Measurements from ENCODE around the gene SHROOM4. TPM values are rescaled to one million over a fixed set of nuclear protein-coding genes. Genes with fewer than 3 reads are reported as not detected.

The SHROOM4 gene
- total and polyA plus RNA-seq, 4 donors: 10.9 to 15.5 (median 12.5) TPM

GRCh38 chrX:50648156-50648555 is 165.8 kb downstream of the SHROOM4 start:
- DNase-seq (ENCODE audit: low read depth in 4 of 6, low spot score in 6 of 6): no peak
- H3K36me3 ChIP-seq (ENCODE audit: control insufficient read depth, insufficient read depth, low read length): no peaks in the 10 kb centered on the region
- no peaks in the 10 kb centered on the region for H3K9me3 ChIP-seq (ENCODE audit: control insufficient read depth, insufficient read depth, low read length)
- H3K27me3 ChIP-seq (ENCODE audit: control insufficient read depth, insufficient read depth, low read length): peaks cover 4% of the 10 kb centered on the region
- H3K27ac ChIP-seq (ENCODE audit: low read depth, low read length): no peak overlapping the region
- H3K4me1 ChIP-seq (ENCODE audit: control insufficient read depth, insufficient read depth, low read length): peaks cover 7% of the 10 kb centered on the region
- no peak overlapping the region for H3K4me3 ChIP-seq (ENCODE audit: low read depth, low read length)

GRCh38 chrX:50644496-50644895 is 169.5 kb downstream of the SHROOM4 start:
- DNase-seq (ENCODE audit: low read depth in 4 of 6, low spot score in 6 of 6): no peak
- H3K27me3 ChIP-seq (ENCODE audit: control insufficient read depth, insufficient read depth, low read length): peaks cover 7% of the 10 kb centered on the region
- H3K4me3 ChIP-seq (ENCODE audit: low read depth, low read length): no peak overlapping the region
- H3K36me3 ChIP-seq (ENCODE audit: control insufficient read depth, insufficient read depth, low read length): no peaks in the 10 kb centered on the region
- H3K27ac ChIP-seq (ENCODE audit: low read depth, low read length): no peak overlapping the region
- H3K9me3 ChIP-seq (ENCODE audit: control insufficient read depth, insufficient read depth, low read length): no peaks in the 10 kb centered on the region
- peaks cover 7% of the 10 kb centered on the region for H3K4me1 ChIP-seq (ENCODE audit: control insufficient read depth, insufficient read depth, low read length)

DNA sequence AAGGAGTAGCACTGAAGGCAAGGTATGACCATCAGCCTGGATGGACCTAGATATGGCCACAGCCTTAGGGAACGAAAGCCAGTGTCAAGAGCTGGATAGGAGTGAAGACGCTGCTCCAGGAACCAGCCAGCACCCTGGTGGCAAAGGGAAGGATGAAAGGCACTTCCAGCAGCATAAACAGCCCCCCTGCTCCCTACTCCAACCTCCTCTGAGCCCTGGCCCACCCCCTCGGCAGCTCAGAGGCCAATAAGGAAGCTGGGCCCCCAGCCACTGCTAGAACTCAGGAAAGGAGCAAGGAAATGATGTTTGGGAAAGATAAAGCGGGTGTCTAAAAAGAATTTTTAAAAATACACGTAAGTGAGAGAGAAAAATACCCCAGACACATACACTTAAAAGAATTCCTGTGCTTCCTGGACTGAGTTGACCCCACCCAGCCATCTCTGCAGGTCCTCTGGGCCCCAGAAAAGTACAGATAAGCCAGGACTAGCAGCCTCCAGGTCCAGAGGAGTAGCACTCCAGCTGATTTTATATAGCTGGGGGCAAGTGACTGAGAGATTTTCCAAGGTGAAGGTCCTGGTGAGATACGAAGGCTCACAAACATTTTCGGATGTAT is 170.4 kb downstream of the SHROOM4 start:
- H3K4me3 ChIP-seq (ENCODE audit: low read depth, low read length): no peak overlapping the region

GRCh38 chrX:50638123-50638522 is 175.9 kb downstream of the SHROOM4 start:
- peaks cover 7% of the 10 kb centered on the region for H3K36me3 ChIP-seq (ENCODE audit: control insufficient read depth, insufficient read depth, low read length)
- H3K27ac ChIP-seq (ENCODE audit: low read depth, low read length): no peak overlapping the region
- 50% methylated on average over 1 of the region's 3 CpGs for WGBS (ENCODE audit: insufficient coverage)
- no peak for DNase-seq (ENCODE audit: low read depth in 4 of 6, low spot score in 6 of 6)
- peaks cover 3% of the 10 kb centered on the region for H3K4me1 ChIP-seq (ENCODE audit: control insufficient read depth, insufficient read depth, low read length)
- H3K4me3 ChIP-seq (ENCODE audit: low read depth, low read length): no peak overlapping the region
- peaks cover 3% of the 10 kb centered on the region for H3K27me3 ChIP-seq (ENCODE audit: control insufficient read depth, insufficient read depth, low read length)
- H3K9me3 ChIP-seq (ENCODE audit: control insufficient read depth, insufficient read depth, low read length): no peaks in the 10 kb centered on the region

More for the DNA sequence above, 170.4 kb downstream of the SHROOM4 start:
- Histone ChIP-seq H3K4me1 (ENCODE audit: control insufficient read depth, insufficient read depth, low read length) (peaks cover 7% of the 10 kb centered on the region), H3K27ac (ENCODE audit: low read depth, low read length) (no peak overlapping the region), H3K9me3 (ENCODE audit: control insufficient read depth, insufficient read depth, low read length) (no peaks in the 10 kb centered on the region), H3K27me3 (ENCODE audit: control insufficient read depth, insufficient read depth, low read length) (peaks cover 7% of the 10 kb centered on the region), H3K36me3 (ENCODE audit: control insufficient read depth, insufficient read depth, low read length) (no peaks in the 10 kb centered on the region)
- DNase-seq (ENCODE audit: low read depth in 4 of 6, low spot score in 6 of 6): no peak
- WGBS (ENCODE audit: insufficient coverage): no CpG with 5 or more reads among the region's 7 CpGs

DNA sequence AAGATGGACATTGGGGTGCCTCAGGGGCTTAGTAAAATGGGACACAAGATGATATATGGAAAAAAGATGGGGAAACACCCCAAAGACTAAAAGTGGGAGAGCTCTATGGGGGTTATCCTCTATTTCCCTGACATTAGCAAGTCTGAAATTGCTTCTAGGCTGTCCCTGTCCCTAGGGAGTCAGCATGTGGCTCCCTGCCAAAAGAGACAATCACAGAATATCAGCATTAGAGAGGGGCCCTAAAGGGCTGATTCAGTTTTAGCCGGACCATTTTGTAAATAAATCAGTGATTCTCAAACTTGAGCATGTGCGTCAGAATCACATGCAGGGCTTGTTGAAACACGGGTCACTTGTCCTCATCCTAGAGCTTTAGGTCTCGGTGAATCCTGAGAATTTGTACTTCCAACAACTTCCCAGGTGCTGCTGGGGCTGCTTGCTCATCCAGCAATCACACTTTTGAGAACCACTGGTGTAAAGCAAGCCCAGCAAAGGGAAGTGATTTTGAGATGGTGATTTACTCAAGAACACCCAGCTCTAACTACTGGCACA is 178.1 kb downstream of the SHROOM4 start:
- H3K9me3 ChIP-seq (ENCODE audit: control insufficient read depth, insufficient read depth, low read length): no peaks in the 10 kb centered on the region
- WGBS (ENCODE audit: insufficient coverage): 57% methylated on average over 3 of the region's 4 CpGs
- no peak overlapping the region for H3K4me3 ChIP-seq (ENCODE audit: low read depth, low read length)
- peaks cover 7% of the 10 kb centered on the region for H3K36me3 ChIP-seq (ENCODE audit: control insufficient read depth, insufficient read depth, low read length)
- H3K27ac ChIP-seq (ENCODE audit: low read depth, low read length): no peak overlapping the region
- peaks cover 3% of the 10 kb centered on the region for H3K27me3 ChIP-seq (ENCODE audit: control insufficient read depth, insufficient read depth, low read length)
- peaks cover 3% of the 10 kb centered on the region for H3K4me1 ChIP-seq (ENCODE audit: control insufficient read depth, insufficient read depth, low read length)
- peak in 1 of 6 donors; percentile 15 for DNase-seq (ENCODE audit: low read depth in 4 of 6, low spot score in 6 of 6)

DNA sequence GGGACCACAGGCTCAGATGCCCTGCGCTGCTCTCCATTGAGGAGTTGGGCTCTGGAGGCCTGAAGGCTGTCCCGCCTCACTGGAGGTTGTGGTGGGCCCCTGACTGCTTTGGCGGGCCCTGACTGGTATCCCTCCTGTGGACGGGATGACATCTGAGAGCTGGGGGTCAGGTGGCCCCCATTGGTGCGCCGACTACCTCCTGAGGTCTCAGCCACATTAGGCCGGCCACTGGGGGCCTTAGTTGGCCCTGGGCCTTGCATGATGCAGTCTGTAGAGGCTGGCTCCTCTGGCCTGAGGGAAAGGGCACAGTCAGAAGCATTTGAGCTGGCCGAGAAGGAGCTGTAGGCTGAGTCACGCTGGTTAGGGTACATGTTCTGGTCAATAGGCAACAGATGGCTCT is 178.8 kb downstream of the SHROOM4 start:
- peaks cover 7% of the 10 kb centered on the region for H3K36me3 ChIP-seq (ENCODE audit: control insufficient read depth, insufficient read depth, low read length)
- no peak for DNase-seq (ENCODE audit: low read depth in 4 of 6, low spot score in 6 of 6)
- no peak overlapping the region for H3K4me3 ChIP-seq (ENCODE audit: low read depth, low read length)
- peaks cover 3% of the 10 kb centered on the region for H3K4me1 ChIP-seq (ENCODE audit: control insufficient read depth, insufficient read depth, low read length)
- no peak overlapping the region for H3K27ac ChIP-seq (ENCODE audit: low read depth, low read length)
- 80% methylated on average over 9 of the region's 9 CpGs for WGBS (ENCODE audit: insufficient coverage)
- H3K9me3 ChIP-seq (ENCODE audit: control insufficient read depth, insufficient read depth, low read length): no peaks in the 10 kb centered on the region
- peaks cover 3% of the 10 kb centered on the region for H3K27me3 ChIP-seq (ENCODE audit: control insufficient read depth, insufficient read depth, low read length)

DNA sequence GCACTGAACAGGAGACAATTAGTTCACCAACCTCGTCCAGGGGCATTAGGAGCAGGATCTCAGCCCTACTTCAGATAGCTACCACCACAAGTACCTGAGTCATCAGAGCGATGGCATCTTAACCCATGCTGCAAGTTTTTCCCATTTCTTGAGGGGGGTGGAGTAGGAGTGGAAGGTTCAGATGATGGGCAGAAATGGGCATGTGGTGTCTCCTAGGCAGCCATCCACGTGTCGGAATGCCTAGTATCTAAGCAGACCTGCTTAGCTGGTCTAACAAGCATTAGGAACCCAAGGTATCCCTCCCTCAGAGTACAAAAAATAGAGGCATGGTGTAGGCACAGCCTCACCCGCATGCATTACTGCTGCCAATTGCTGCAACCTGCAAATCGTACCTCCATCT is 184.2 kb downstream of the SHROOM4 start:
- H3K4me1 ChIP-seq (ENCODE audit: control insufficient read depth, insufficient read depth, low read length): peaks cover 4% of the 10 kb centered on the region
- H3K9me3 ChIP-seq (ENCODE audit: control insufficient read depth, insufficient read depth, low read length): no peaks in the 10 kb centered on the region
- H3K4me3 ChIP-seq (ENCODE audit: low read depth, low read length): no peak overlapping the region
- H3K27ac ChIP-seq (ENCODE audit: low read depth, low read length): no peak overlapping the region
- no peak for DNase-seq (ENCODE audit: low read depth in 4 of 6, low spot score in 6 of 6)
- no peaks in the 10 kb centered on the region for H3K27me3 ChIP-seq (ENCODE audit: control insufficient read depth, insufficient read depth, low read length)
- peaks cover 3% of the 10 kb centered on the region for H3K36me3 ChIP-seq (ENCODE audit: control insufficient read depth, insufficient read depth, low read length)
- 76% methylated on average over 5 of the region's 6 CpGs for WGBS (ENCODE audit: insufficient coverage)

- no peaks in the 10 kb centered on the region for H3K9me3 ChIP-seq (ENCODE audit: control insufficient read depth, insufficient read depth, low read length)
- H3K27ac ChIP-seq (ENCODE audit: low read depth, low read length): no peak overlapping the region
- H3K27me3 ChIP-seq (ENCODE audit: control insufficient read depth, insufficient read depth, low read length): no peaks in the 10 kb centered on the region
- no peak overlapping the region for H3K4me3 ChIP-seq (ENCODE audit: low read depth, low read length)
- no peaks in the 10 kb centered on the region for H3K36me3 ChIP-seq (ENCODE audit: control insufficient read depth, insufficient read depth, low read length)
- no peak for DNase-seq (ENCODE audit: low read depth in 4 of 6, low spot score in 6 of 6)
- peaks cover 4% of the 10 kb centered on the region for H3K4me1 ChIP-seq (ENCODE audit: control insufficient read depth, insufficient read depth, low read length)
- WGBS (ENCODE audit: insufficient coverage): 38% methylated on average over 2 of the region's 2 CpGs
Observed at GRCh38 chrX:50627696-50628095, 186.3 kb downstream of the SHROOM4 start.

DNA sequence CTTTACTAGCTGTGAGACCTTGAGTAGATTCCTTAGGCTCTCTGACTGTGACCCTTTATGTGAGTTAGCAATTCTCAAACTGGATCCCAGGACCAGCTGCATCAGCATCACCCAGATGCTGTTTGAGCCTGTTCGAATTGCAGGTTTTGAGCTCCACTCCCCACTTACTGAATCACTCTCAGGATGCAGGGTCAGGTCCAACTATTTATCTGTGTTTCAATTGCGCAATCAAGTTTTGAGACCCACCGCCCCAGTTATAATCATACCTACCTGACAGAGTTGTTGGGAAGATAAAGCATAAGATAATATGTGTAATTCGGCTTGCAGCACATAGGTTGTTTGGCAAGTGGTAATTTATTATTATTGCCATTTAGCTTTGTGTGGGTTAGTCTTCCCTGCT is 187.6 kb downstream of the SHROOM4 start:
- 63% methylated on average over 1 of the region's 4 CpGs for WGBS (ENCODE audit: insufficient coverage)
- Histone ChIP-seq H3K4me3 (ENCODE audit: low read depth, low read length) (no peak overlapping the region), H3K27me3 (ENCODE audit: control insufficient read depth, insufficient read depth, low read length) (no peaks in the 10 kb centered on the region), H3K27ac (ENCODE audit: low read depth, low read length) (no peak overlapping the region), H3K4me1 (ENCODE audit: control insufficient read depth, insufficient read depth, low read length) (peaks cover 4% of the 10 kb centered on the region), H3K36me3 (ENCODE audit: control insufficient read depth, insufficient read depth, low read length) (no peaks in the 10 kb centered on the region), H3K9me3 (ENCODE audit: control insufficient read depth, insufficient read depth, low read length) (no peaks in the 10 kb centered on the region)
- DNase-seq (ENCODE audit: low read depth in 4 of 6, low spot score in 6 of 6): no peak

- Histone ChIP-seq H3K4me3 (ENCODE audit: low read depth, low read length) (no peak overlapping the region), H3K27me3 (ENCODE audit: control insufficient read depth, insufficient read depth, low read length) (peaks cover 2% of the 10 kb centered on the region)
- WGBS (ENCODE audit: insufficient coverage): no CpG with 5 or more reads among the region's 1 CpG
Observed at GRCh38 chrX:50622751-50623150, 191.2 kb downstream of the SHROOM4 start.

More at GRCh38 chrX:50622751-50623150, 191.2 kb downstream of the SHROOM4 start:
- no peak for DNase-seq (ENCODE audit: low read depth in 4 of 6, low spot score in 6 of 6)
- Histone ChIP-seq H3K27ac (ENCODE audit: low read depth, low read length) (no peak overlapping the region), H3K36me3 (ENCODE audit: control insufficient read depth, insufficient read depth, low read length) (no peaks in the 10 kb centered on the region), H3K9me3 (ENCODE audit: control insufficient read depth, insufficient read depth, low read length) (no peaks in the 10 kb centered on the region), H3K4me1 (ENCODE audit: control insufficient read depth, insufficient read depth, low read length) (no peaks in the 10 kb centered on the region)
